ENCODE results near the gene PDLIM5.

DNA sequence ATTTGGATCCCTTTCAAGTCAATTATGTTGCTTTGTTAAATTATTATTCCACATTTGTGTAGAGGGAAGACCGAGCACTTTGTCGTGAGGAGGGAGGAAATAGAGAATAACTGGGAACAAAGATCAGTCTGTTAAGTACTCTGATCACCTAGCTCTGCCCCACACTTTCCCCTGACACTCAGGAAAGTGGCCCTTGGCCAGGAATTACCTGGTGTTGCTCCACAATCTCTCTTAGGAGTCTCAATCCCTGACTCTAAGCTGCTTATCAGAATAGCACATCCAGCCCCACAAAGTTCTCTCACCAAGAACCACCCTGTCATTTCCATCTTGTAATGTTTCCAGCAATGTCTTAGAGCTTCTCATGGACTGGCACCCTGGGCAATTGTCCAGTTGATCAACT is 222.2 kb downstream of the PDLIM5 start:
- TF ChIP-seq, protein P1, sequence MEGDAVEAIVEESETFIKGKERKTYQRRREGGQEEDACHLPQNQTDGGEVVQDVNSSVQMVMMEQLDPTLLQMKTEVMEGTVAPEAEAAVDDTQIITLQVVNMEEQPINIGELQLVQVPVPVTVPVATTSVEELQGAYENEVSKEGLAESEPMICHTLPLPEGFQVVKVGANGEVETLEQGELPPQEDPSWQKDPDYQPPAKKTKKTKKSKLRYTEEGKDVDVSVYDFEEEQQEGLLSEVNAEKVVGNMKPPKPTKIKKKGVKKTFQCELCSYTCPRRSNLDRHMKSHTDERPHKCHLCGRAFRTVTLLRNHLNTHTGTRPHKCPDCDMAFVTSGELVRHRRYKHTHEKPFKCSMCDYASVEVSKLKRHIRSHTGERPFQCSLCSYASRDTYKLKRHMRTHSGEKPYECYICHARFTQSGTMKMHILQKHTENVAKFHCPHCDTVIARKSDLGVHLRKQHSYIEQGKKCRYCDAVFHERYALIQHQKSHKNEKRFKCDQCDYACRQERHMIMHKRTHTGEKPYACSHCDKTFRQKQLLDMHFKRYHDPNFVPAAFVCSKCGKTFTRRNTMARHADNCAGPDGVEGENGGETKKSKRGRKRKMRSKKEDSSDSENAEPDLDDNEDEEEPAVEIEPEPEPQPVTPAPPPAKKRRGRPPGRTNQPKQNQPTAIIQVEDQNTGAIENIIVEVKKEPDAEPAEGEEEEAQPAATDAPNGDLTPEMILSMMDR (IDR thresholded peaks at IDR 0.05): no peak
- TF ChIP-seq POLR2A (IDR thresholded peaks at IDR 0.05): no peak

Data from thyroid gland (tissue), 4 donors.